Cardiac muscle cell (in vitro differentiated cells and primary cell): ENCODE results near the gene ANXA1. TPM values are rescaled to one million over a fixed set of nuclear protein-coding genes. Genes with fewer than 3 reads are reported as not detected.

Source experiments
- DNase-seq, 2 donors: peaks; one replicate each; pipeline versions ENCODE4 v3.0.0 to v3.0.0-alpha.2; 2010 to 2017; ENCODE audit warnings: low read depth in 1 of 2, low spot score in 1 of 2
- H3K27ac ChIP-seq: fragments of 200-600 bp; sonication (generic); 2 replicates; pipeline ENCODE4 v1.5.1; 2016
- H3K27me3 ChIP-seq: fragments of 200-600 bp; sonication (generic); 2 replicates; pipeline ENCODE4 v1.6.0; 2016; ENCODE audit warnings: control low read depth
- H3K36me3 ChIP-seq: fragments of 200-600 bp; sonication (generic); 2 replicates; pipeline ENCODE4 v1.5.1; 2016; ENCODE audit warnings: control low read depth
- H3K4me1 ChIP-seq: fragments of 200-600 bp; sonication (generic); 2 replicates; pipeline ENCODE4 v1.8.1; 2017; ENCODE audit warnings: low read depth, mild to moderate bottlenecking, mixed run types
- H3K4me3 ChIP-seq: fragments of 200-600 bp; sonication (generic); 2 replicates; pipeline ENCODE4 v1.5.1; 2016; ENCODE audit warnings: mild to moderate bottlenecking
- H3K9me3 ChIP-seq: fragments of 200-600 bp; sonication (generic); 2 replicates; pipeline ENCODE4 v1.5.1; 2017; ENCODE audit warnings: low read depth, mild to moderate bottlenecking, control low read depth
- polyA plus RNA-seq: library from polyadenylated mRNA; unstranded; fragments of >200 nt; fragmentation: Nextera tagmentation; extraction: Ambion mirVana; gene quantifications from 2 replicates; pipeline ENCODE4 v1.2.1, GENCODE V29; 2016
- total RNA-seq: library from RNA; depleted of rRNA; stranded (reverse); fragments of >200 nt; gene quantifications from 2 replicates; pipeline ENCODE4 v1.2.3, GENCODE V29; 2016
- TF ChIP-seq, protein P1 (sequence below): IDR thresholded peaks from 2 replicates; pipeline ENCODE4 v1.5.1; 2012; ENCODE audit warnings: low read depth, mild to moderate bottlenecking, low read length

The ANXA1 gene
- total and polyA plus RNA-seq, 2 experiments from 2014 or later = 1.2 to 13.7 TPM

DNA sequence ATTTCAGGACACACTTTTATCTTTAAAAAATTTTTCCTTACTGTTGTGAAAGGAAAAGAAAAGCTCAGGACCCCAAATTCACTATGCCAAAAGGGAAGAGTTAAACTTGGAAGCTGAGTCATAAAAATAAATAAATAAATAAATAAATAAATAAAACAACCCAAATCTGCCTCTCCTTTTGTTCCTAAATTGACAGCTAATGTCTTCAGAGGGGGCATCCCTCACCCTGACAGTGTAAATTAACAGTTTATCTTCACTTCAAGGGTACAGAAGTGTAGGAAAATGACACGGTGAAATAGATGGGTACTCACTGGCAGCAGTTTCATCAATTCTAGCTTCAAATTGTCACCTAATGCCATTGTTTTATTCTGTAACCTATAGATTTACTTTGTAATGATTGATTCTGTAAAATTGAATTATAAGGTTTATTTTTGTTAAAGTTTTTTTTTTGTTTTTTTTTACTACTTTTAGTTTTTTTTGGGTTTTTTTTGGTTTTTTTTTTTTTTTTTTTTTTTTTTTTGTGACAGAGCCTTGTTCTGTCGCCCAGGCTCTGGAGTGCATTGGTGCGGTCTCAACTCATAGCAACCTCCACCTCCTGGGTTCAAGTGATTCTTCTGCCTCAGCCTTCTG lies 18.5 kb upstream of the ANXA1 start:
- Histone ChIP-seq H3K9me3 (no peaks in the 10 kb centered on the region), H3K27ac (no peak overlapping the region), H3K36me3 (no peaks in the 10 kb centered on the region), H3K27me3 (no peaks in the 10 kb centered on the region), H3K4me1 (peaks cover 15% of the 10 kb centered on the region), H3K4me3 (no peak overlapping the region)
- no peak for DNase-seq
- TF ChIP-seq, protein P1, sequence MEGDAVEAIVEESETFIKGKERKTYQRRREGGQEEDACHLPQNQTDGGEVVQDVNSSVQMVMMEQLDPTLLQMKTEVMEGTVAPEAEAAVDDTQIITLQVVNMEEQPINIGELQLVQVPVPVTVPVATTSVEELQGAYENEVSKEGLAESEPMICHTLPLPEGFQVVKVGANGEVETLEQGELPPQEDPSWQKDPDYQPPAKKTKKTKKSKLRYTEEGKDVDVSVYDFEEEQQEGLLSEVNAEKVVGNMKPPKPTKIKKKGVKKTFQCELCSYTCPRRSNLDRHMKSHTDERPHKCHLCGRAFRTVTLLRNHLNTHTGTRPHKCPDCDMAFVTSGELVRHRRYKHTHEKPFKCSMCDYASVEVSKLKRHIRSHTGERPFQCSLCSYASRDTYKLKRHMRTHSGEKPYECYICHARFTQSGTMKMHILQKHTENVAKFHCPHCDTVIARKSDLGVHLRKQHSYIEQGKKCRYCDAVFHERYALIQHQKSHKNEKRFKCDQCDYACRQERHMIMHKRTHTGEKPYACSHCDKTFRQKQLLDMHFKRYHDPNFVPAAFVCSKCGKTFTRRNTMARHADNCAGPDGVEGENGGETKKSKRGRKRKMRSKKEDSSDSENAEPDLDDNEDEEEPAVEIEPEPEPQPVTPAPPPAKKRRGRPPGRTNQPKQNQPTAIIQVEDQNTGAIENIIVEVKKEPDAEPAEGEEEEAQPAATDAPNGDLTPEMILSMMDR = no peak

DNA sequence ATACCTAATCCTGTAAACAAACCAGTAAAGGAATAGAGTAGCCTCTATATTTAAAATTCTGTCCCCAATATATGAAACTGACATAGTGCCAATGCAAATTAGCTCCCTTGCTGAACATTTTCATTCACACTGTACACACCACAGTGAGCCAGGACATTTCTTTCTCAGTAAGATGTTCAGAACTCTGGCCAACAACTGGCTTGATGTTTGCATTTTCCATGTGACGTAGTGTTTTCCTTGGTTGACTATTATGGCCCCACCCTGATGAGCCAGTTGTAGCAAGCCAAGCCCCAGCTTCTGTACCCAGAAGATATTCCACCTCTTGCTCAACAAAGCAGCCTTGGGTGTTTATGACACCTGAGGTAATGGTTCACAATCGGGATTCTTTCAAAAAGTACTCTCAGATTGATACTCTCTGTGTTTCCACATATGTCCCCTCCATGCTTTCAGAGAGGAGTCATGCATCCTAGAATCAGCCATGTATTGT lies 17.7 kb upstream of the ANXA1 start:
- Histone ChIP-seq H3K27ac (no peak overlapping the region), H3K9me3 (no peaks in the 10 kb centered on the region), H3K27me3 (no peaks in the 10 kb centered on the region), H3K4me1 (peaks cover 15% of the 10 kb centered on the region), H3K36me3 (no peaks in the 10 kb centered on the region), H3K4me3 (no peak overlapping the region)
- TF ChIP-seq, protein P1 = no peak
- no peak for DNase-seq

DNA sequence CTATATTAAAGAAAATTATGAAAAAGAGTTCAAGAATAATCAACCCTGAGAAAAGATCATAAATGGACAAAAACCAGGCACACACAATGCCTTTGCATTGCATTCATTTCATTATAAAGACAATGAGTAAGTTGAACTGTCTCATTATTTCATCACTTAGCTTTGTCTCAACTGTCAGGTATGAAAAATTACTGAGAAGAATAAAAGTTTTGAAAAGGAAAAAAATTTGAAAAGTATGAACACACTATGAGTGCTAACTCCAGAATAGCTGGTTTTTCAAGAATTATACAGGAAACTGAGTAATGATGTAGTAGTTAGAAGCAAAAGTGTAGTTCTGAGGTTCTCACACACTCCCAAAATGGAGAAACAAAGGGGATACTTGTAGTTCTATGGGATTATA lies 16.3 kb upstream of the ANXA1 start:
- DNase-seq = no peak
- TF ChIP-seq, protein P1 = no peak
- Histone ChIP-seq H3K27me3 (no peaks in the 10 kb centered on the region), H3K4me3 (no peak overlapping the region), H3K27ac (no peak overlapping the region), H3K4me1 (peaks cover 15% of the 10 kb centered on the region), H3K9me3 (peaks cover 2% of the 10 kb centered on the region), H3K36me3 (no peaks in the 10 kb centered on the region)

DNA sequence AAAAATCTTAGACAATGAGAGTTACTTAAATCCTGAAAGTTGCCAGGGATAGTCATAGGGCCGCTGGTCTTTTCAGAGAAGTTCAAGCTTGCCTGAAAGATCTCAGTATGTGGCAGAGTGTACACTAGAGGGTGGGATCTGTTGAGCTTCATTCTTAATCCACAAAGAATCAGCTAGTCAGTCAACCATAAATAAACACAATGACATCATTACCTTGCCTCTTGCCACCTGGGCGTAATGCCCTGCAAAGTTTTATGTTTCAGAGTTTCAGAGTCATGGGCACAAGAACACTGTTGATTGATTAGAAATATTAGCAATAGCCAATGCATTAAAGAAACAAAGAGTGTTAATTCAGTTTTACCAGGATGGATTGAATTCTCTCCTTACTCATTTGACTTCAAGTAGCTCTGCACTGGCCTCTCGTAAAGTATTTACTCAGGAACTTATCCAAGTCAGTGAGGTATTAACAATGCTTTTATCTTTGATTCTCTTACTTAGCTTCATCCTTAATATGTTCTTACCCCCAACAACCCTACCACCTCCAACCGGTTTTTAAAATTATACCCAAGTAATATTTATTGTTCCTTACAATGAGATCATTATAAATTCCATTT lies 14.3 kb upstream of the ANXA1 start:
- Histone ChIP-seq H3K27me3 (no peaks in the 10 kb centered on the region), H3K27ac (no peak overlapping the region)
- TF ChIP-seq, protein P1 = no peak

DNA sequence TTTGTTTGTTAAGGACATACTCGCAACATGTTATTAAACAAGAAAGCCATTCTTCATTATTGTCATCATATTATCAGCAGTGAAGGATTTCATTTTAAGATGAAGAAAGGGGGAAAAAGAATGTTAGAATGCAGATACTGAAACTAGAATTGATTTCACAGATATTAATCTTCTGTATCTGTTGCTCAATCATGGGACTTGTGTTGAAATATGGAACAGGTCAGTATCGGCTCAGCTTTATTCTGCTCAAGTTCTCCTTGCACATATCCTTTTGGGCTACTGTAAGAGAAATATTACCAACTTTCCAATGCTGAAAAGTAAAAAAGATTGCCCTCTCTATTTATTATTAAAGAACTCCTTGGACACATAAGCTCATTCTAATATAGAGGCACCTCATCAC lies 13.8 kb upstream of the ANXA1 start:
- Histone ChIP-seq H3K27ac (no peak overlapping the region), H3K9me3 (peaks cover 2% of the 10 kb centered on the region), H3K36me3 (no peaks in the 10 kb centered on the region), H3K27me3 (no peaks in the 10 kb centered on the region), H3K4me3 (no peak overlapping the region), H3K4me1 (peaks cover under 1% of the 10 kb centered on the region)
- TF ChIP-seq, protein P1 = no peak
- DNase-seq = no peak

More for the DNA sequence above, 14.3 kb upstream of the ANXA1 start:
- Histone ChIP-seq H3K36me3 (no peaks in the 10 kb centered on the region), H3K4me3 (no peak overlapping the region), H3K9me3 (peaks cover 2% of the 10 kb centered on the region), H3K4me1 (peaks cover 5% of the 10 kb centered on the region)
- no peak for DNase-seq
